ENCODE measurements around the gene IMMP2L. TPM values are rescaled to one million over a fixed set of nuclear protein-coding genes. Genes with fewer than 3 reads are reported as not detected.

Gene IMMP2L
- total RNA-seq, 1 donor from 2014 or later = 40.8 TPM

DNA sequence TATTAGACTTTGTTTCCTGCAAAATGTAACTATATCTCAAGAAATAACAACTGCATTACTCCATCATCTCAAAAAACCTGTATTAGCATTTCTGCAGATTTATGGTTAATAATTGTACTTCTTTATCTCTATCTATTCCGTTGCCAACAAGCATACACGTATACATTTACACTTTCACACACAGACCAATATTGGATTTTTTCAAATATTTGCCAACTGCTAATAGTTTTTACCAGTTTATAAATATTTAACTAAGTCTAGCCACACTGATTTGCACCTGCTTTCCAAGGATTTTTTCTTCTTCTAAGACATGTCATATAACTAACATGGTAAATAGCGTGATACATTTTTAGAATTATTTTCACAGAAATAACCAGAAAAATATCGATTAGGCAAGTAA lies 459.2 kb downstream of the IMMP2L start:
- no peak for DNase-seq (ENCODE audit: low spot score)

DNA sequence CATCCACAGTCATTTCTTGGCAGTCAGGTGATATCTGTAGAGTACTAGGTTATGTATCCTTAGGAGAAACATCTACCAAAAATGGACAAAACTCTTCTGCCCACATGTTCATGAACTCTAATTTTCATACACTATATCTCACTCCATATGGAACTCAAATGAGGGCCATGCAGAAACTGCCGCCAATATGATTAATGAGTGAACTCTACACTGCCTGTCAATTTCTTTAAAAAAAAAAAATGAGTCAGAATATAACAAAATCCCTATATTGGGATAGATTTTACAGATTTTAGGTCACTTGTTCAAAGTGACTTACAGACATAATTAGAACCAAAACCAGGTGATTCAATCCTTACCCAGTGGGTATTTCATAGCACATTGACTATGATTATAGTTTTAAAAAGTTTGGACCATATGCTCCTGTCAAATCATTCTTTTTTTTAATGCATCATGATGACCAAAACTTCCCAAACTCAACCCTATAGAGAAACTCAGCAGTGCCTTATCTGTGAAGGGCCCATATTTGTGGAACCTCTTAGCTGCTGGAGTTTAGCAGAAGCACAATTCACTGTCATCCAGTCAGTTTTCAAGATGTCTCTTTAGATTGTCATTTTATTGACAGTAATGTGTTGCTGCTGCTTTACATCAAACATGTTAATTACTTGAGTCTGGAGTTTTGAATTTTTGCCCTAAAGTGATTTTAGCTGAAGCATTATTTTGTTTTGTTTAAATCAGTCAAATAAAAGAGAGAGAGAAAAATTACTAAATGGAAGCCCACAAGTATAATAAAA lies 460.2 kb downstream of the IMMP2L start:
- DNase-seq (ENCODE audit: low spot score) = no peak

DNA sequence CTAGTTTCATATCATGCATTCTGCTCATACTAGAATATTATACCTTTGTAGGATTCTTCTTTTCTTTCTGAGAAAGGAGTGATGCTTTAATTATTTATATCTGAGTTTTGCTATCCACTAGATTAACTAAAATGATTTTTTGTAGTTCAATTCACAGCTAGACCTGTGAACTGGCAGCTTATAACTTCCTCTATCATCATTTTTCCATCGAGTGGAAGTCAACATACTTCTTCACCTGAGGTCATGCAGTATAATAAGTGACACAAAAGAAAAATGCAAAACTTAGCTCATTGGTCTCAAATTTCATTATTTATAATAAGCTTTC lies 463.4 kb downstream of the IMMP2L start:
- DNase-seq (ENCODE audit: low spot score) = no peak

DNA sequence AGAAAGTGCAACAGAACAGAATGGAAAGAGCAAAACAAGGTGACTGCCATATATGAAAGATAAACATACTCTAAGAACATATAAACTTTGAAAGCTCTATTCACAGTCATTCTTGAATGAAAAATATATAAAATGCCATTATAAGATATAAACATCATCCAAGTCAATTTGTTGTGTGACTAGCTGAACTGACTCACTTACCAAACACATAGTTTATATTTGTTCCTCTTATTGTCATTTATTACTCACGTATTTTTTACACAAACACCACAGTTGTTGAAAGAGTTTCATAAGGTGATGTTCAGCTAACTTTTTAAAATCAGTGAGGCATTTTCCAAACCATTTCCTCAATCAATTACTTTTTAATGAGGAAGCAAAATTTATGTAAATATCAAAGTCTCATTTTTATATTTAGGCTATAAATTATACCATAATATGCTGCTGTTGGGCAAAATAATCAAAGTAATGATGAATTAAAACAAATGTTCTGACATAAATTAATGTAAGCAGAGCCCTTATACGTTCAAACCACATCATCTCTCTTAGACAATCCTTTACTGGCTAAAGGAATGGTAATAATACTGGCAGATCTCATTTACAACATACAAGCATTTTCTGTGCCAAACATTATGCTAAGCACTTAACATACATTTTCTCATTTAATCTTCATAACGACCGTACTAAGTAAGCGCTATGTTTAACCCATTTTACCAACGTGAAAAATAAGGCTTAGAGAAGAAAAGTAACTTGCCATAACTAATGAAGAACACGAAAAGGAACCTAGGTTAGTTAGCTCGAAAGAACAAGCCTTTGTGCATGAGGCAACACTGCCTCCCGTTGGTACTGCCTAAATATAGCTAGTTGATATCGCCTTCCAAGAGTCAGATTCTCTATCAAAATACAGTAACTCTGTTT lies 464.0 kb downstream of the IMMP2L start:
- DNase-seq (ENCODE audit: low spot score) = no peak

DNA sequence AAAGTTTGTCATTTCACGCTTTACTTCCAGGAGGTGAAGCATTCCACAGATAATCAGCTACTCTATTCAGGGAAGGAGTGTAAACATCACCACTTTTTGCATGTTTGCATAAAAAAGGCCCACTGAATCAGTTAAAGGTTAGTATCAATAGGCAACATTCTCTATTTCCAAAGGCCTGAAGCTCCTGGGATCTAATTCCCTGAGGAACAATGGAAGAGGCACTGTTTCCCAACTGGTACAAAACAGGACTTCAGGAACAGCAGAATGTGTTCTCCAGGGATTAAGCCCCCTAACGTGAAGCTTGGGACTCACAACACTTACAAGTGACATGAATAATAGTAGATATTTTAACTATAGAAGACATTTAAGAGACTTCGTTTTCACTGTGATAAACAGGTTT lies 465.3 kb downstream of the IMMP2L start:
- DNase-seq (ENCODE audit: low spot score) = no peak

DNA sequence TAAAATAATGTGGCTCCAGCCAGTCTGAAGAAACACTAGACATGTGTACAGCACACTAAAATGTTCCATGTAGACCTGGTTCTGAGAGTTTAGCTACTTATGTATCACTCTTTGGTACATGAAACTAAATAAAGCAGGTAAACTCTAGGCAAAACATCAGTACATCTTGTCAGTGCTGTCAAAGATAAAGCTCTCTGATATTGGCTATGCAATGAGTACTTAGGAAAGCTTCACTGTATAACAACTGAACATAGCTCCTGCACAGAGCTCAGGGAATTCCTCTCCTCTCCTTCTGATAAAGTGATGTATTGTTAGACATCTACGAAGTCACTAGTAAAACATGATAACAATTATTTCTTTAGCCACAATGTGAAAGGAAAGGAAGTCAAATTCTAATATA lies 467.9 kb downstream of the IMMP2L start:
- no peak for DNase-seq (ENCODE audit: low spot score)

DNA sequence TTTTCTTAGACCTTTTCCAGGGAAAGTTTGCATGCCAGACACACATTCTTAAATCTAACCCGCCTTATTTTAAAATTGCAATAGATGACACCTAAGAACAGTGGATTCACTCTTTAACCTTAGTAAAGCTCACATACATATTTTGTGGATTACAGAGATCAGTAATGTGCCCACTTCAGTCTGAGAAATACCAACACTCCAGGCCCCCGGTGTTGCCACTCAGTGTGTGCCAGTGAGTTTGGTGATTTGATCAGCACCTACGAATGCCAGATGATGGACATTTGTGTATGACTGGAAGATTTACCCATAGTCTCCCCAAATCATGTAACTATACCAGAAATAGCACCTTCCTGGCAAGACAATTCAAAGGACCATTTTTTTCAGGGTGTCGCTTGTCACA lies 468.8 kb downstream of the IMMP2L start:
- no peak for DNase-seq (ENCODE audit: low spot score)

DNA sequence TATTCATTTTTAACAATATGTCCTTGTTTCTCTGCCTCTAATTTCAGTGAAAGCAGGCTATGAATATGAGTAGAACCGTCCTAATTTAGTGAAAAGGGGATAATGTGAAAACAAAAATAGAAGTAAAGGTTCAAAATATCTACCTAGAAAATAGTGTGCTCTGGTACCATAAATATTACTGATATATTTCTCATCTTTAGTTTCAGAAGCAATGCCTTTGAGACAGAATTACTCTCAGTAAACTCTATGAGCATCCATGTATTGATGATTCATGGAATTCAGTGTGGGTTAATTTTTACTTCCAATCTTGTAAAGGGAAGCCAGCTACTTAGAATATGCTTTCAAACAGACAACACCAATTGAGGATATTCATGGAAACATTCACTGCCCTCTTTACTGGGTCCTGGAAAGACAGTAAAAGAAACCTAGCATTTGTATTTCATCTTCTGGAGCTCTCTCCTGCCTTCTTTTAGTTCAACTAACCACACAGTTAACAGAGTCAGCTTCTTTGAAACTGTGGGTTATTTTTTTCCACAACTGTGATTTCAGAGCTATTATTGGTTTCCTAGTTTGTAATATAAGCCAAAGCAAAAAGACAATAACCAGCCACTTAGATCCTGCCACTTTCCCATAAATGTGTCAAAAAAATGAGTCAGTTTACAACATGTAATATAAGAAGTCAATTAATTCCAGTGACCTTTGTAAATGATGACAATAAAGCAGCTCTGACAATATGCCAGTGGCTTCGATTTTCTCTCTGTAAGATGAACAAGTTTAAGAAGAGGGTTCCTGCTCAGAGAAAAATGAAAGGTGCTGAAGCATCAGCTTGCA lies 469.7 kb downstream of the IMMP2L start:
- no peak for DNase-seq (ENCODE audit: low spot score)

DNA sequence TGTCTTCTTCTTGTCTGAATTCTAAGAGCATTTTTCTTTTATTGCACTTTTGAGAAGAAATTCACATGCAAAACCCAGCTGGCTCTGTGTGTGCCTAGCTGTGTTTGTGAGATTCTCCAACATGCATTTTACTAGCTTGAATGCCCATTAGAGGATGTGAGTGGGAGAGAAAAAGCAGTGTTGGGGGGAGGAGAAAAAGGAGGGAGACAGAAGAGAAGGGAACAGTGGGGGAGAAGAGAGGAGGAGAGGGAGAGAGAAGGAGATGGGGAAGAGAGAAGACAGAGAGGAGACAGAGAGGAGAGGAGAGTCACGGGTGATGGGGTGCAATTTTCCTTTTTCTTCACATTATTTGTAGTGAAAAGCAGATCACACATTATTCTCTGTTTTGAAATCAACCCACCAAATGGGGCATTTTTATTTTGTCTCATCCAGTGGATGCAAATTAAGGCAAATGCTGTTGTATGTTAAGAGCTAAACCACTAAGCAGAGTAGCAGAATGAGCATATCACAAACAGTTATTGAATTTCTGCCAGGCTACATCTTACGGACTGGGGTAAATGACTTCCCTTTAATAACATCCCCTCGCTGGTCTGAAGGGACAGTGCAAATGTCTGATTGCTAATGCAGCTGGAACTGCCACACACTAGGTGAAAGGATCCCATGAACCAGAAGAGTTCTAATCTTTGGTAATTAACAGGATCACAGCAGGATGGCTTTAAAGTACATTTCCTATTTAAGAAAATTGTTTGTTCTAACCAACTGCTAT lies 470.5 kb downstream of the IMMP2L start:
- DNase-seq (ENCODE audit: low spot score) = no peak

DNA sequence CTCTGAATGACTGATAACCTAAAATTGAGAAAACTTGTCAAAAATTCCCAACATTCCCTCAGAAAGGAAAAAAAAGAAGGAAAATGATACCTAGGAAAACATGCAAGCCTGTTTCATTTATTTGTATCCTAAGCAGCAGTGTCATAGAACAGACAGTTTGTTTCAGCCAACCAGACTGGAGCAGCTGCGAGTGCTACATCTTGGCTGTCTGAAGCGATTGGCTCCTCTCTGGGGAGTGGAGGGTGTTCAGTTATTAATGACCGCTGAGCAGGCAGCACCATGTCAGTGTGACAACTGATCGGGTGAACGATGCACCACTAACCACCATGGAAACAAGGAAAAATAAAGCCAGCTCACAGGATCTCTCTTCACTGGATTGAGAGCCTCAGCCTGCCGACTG lies 471.4 kb downstream of the IMMP2L start, which contains the start of gene LRRN3:
TSS of gene LRRN3 (plus strand) at position 282 of the 400 bp plus-strand sequence. CDS start 31,646 bp downstream, outside the sequence.
- peak; percentile 42 for DNase-seq (ENCODE audit: low spot score)

DNA sequence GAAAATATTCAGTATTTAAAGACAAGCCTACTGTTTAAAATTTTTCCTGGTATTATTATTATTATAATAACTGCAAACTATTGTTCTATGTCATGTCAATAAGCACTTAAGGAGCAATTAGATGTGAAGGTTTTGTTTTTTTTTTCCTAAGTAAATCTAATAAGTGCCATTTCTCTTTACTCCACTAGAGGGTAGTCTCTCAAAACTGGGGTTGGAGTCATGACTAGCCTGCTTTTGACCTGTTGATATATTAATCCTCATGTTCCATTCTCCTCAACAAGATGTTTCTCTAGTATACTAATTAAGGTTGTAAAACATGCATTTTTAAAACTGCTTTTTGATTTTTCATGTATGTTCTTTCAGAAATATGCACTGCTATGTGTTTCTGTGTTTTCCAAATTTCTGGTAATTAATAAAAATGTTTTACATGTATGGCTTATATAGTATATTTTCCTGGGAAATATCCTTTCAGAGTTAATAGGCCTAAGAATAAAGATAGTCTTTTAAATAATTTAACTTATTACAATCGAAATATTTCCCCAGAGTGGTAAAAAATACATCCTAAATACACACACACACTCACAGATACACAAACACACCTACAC lies 472.4 kb downstream of the IMMP2L start:
- no peak for DNase-seq (ENCODE audit: low spot score)

DNA sequence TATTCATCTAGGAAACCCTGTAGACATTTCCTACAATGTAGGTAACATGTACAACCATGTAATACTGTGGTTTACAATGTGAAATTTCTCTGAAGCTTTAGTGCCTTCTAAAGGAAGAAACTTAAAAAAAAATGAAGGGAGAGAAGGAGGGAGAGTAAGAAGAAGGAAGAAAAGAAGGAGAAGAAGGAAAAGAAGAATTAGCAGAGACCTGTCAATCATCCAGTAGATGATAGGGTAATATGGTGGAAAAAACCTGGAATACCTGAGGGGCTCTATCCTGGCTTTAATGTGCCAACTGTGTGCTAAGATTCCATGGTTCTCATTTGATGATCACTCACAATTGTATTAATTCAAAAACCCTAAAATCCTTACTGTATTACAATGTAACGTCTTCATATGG lies 474.0 kb downstream of the IMMP2L start:
- DNase-seq (ENCODE audit: low spot score) = no peak

DNA sequence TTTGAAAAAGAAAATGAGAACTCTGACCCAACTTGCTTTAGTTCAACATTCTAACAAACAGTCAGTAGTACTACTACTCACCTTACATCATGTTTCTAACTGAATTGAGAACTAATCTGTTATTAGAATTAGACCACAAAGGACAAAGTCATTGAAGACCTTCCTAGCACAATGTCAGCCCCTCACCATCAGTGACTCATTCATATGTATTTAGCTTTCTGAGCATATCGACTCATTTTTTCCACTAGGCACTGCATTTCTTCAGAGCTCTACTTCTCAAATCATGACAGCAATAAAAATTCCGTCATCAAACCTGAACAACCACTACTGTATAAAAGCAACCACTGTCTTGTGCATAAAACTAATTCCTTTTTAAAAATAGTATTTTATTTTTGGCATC lies 475.8 kb downstream of the IMMP2L start:
- DNase-seq (ENCODE audit: low spot score) = no peak

DNA sequence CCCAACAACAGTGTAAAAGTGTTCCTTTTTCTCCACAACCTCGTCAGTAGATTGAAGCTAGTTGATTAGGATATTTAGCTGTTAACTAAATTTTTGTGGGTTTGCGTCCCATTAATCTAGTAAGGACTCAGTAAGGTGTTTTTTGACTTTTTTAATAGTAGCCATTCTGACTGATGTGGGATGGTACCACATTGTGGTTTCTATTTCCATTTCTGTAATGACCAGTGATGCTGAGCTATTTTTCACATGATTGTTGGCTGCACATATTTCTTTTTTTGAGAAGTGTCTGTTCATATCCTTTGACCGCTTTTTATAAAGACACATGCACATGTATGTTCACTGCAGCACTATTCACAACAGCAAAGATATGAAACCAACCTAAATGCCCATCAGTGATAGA lies 476.9 kb downstream of the IMMP2L start:
- no peak for DNase-seq (ENCODE audit: low spot score)

DNA sequence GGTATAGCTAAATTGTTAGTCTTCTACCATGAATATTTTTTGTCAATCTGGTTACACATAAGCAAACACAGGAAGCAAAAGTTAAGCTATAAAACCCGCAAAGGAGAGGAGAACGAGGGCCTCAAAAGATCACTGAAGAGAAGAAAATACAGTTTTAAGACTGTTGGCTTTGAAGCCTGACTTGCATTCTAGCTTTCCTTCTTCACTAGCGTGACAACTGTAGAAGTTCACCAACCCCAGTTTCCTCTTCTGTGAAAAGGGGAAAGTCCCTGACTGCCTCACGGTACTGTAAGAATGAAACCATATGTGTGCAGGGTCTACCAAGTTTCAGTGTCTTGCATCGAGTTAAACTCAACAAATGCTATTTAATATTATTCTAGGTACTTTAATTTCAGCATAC lies 478.9 kb downstream of the IMMP2L start:
- DNase-seq (ENCODE audit: low spot score) = no peak

DNA sequence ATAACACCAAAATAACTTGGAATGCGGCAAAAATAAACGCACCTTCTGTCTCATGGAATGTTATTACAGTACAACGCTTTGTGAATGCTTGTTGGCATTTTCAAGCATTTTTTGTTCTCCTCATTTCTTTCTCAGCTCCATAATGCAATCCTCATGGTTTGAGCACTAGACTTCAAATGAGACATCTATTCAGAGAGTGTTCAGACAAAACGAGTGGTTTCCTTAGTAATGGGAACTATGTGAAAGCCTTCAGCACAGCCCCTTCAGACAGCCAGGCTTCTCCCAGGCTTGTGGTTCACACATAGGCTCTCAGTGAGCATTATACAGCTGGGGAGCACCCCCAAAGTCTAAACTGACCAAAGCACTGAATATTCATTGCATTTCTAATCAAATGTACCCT lies 479.9 kb downstream of the IMMP2L start:
- no peak for DNase-seq (ENCODE audit: low spot score)

DNA sequence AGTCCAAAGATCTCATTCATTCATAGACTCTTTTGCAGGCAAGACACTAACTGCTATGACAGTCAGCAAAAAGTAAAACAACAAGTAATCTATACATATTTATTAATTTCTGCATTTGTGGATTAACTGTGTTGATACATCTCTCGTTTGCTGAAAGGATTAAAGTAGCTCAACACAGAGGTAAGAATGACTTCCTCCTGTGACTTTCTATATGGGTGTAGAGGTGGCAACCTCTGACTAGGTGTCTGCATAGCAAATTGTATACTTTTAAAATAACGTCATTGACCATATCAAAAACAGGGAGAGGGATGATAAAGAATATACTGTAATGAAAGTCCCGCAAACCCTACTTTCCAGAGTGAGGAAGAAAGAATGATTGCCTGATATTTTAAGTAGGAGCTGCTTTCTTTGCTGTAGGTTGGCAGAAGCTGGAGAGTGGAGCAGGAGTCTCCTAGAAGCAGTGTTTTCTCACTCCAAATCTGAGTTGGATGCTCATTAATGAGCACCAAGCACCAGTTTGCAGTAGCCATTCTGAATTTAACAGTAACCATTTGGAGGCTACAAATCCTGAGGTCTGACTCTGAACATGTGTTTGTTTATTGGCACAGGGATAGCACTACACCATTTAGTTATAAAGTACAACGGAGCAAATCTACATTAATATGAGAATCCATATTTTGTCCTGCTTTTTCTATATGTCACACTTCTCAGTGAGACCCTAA lies 480.6 kb downstream of the IMMP2L start:
- DNase-seq (ENCODE audit: low spot score) = no peak

DNA sequence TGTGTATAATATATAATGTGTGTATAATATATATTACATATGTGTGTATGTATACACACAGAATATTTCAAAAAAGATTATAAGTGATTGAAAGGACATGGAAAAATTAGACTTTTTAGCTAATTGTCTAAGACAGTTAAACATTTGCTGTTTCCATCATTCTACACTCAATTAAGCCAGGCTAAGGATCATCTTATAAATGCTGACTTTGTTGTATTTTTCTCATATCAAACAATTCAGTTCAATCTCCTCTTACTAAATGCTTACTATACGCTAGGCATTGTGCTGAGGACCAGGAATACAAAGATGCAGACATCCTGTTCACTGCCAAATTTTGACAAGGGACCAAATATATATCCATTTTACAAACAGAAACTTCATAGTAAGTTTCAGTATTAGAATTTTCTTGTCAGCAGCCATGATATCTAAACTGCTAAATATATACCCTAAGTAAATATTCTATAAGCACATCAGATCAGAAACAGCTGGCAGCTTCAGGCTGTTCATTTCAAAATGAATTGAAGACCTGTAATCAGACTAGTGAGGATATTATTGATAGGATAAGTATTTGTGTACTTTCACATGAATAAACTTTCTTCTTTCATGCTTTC lies 481.7 kb downstream of the IMMP2L start:
- DNase-seq (ENCODE audit: low spot score) = no peak

DNA sequence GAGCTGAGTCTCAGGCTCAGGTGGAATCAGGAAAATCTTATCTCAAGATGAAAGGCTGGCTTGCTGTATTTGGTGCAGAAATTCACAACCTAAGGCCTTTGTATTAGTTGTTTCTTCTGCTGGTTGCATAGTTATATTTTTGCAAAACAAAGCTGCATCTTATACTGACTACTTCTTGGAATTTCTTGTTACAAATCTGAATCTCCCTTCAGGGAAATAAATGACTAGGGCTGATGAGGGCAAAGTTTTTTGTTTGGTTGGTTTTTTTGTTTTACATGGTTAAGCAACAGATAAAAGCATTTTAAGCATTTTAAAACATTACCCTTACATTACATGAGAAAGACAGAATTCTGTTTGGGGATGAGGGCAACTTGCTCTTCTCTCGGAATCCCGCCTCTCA lies 485.3 kb downstream of the IMMP2L start:
- no peak for DNase-seq (ENCODE audit: low spot score)

DNA sequence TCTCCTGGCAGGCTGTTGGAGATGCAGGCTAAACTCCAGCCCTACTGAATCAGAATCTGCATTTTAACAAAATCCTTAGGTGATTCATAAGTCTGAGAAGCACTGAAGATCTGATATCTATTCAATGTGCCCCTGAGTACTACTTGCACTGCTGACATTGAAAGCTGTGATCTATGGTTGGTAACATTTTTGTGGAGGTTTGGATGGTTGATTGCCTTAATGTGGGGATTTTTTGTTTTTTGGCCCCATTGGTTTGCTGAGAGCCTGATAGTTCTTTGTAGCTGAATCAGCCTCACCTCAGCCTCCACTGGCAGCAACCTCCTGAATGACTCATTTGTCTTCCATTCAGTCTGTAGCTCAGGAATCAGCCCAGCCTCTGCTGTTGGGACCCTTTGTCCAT lies 486.1 kb downstream of the IMMP2L start:
- no peak for DNase-seq (ENCODE audit: low spot score)
